ENCODE data around the gene XDH. TPM values are rescaled to one million over a fixed set of nuclear protein-coding genes. Genes with fewer than 3 reads are reported as not detected.

Gene XDH
- total RNA-seq, 1 experiment from 2014 or later: 7.7 TPM

DNA sequence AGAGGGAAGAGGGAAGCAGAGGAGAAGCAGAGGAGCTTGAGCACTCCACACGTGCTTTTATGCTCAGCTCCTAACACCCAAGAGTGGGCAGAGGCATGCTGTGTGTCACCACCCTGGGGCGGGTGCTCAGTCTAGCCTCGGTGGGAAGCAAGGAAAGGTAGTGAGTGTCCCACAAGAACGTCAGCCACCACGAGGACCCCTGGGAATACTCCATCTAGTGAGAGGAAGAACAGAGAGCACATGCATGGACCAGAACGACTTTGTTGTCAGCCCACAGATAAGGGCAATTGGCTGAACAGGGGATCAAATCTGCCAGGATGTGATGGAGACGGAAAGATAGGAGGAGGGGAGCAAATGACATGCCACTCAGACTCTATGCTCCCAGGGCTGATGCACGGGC, 83.4 kb downstream of the XDH start:
- Histone ChIP-seq H4K20me1 (ENCODE audit: insufficient read depth) (no peaks in the 10 kb centered on the region), H3K9me2 (ENCODE audit: insufficient read depth) (no peaks in the 10 kb centered on the region), H3K27me3 (ENCODE audit: insufficient read depth, low read depth) (no peaks in the 10 kb centered on the region), H3K27ac (no peak overlapping the region), H3K36me3 (ENCODE audit: low read depth) (no peaks in the 10 kb centered on the region), H3F3A (ENCODE audit: insufficient read depth, low read depth) (peaks cover 8% of the 10 kb centered on the region; the same call in 1 of the 2 replicates), H3K4me3 (no peak overlapping the region), H3K79me2 (ENCODE audit: low read depth) (no peaks in the 10 kb centered on the region), H3K4me1 (replicated peaks; ENCODE audit: insufficient read depth) (no peaks in the 10 kb centered on the region; the same call in 1 of the 2 replicates), H3K9me3 (ENCODE audit: insufficient read depth, low read depth) (no peaks in the 10 kb centered on the region), H3K4me2 (no peak overlapping the region), H2AFZ (no peak overlapping the region)
- TF ChIP-seq CTCF (conservative IDR thresholded peaks at IDR 0.05) (no peak), EZH2 (IDR thresholded peaks at IDR 0.05; ENCODE audit: low read depth) (no peak)
- DNase-seq: no peak
- POLR2A ChIA-PET (ENCODE audit: unreplicated experiment): interaction anchor here (0.6 kb wide), 1 partner anchor 123 kb away, joined by 3 read pairs; no protein-coding TSS in a partner anchor
- no TSS peak for BruUV-seq (replicated peaks)
- intact Hi-C loops (cut with micrococcal nuclease; ENCODE audit: unreplicated experiment): loop anchor here (5.0 to 10.0 kb wide), 4 partner anchors 51 to 1166 kb away; partner anchors contain the start of gene EHD3
- CTCF ChIA-PET: no interaction called here

DNA sequence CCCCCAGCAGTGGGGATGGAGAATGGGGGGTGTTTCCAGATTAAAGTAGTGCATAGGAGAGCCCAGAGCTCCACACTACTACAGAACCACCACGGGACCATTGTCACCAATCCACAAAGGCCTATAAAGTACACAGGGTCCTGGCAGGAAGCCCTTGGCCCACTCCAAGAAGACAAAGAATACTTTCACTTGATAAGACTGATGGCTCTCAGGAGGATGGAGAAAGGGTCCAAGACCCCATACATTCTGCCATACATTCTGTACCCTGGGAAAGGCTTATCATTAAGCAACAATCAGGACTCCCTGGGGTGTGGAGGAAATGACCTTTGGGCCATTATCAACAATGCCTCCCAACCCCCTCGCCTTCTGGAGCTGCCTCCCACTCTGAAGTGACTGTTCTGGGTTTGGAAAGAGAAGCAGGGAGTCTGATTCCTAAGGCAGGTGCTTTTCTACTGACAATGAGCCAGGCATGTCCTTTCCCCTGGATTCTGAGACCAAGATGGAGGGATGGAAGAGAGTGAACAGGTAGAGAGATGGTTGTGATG, 85.4 kb downstream of the XDH start:
- intact Hi-C loops (cut with micrococcal nuclease; ENCODE audit: unreplicated experiment): no loop called here
- no peak for DNase-seq
- Histone ChIP-seq H3K27me3 (ENCODE audit: insufficient read depth, low read depth) (no peaks in the 10 kb centered on the region), H3K4me3 (no peak overlapping the region), H3K27ac (no peak overlapping the region), H2AFZ (no peak overlapping the region), H3F3A (ENCODE audit: insufficient read depth, low read depth) (peaks cover 9% of the 10 kb centered on the region; the same call in 1 of the 2 replicates), H3K79me2 (ENCODE audit: low read depth) (no peaks in the 10 kb centered on the region), H3K4me2 (no peak overlapping the region), H3K4me1 (replicated peaks; ENCODE audit: insufficient read depth) (peaks cover 8% of the 10 kb centered on the region; the same call in 1 of the 2 replicates), H3K9me3 (ENCODE audit: insufficient read depth, low read depth) (no peaks in the 10 kb centered on the region), H3K9me2 (ENCODE audit: insufficient read depth) (no peaks in the 10 kb centered on the region), H4K20me1 (ENCODE audit: insufficient read depth) (no peaks in the 10 kb centered on the region), H3K36me3 (ENCODE audit: low read depth) (no peaks in the 10 kb centered on the region)
- ChIA-PET CTCF (no interaction called here), POLR2A (ENCODE audit: unreplicated experiment) (no interaction called here)
- TF ChIP-seq EZH2 (IDR thresholded peaks at IDR 0.05; ENCODE audit: low read depth) (no peak), CTCF (conservative IDR thresholded peaks at IDR 0.05) (no peak)
- no TSS peak for BruUV-seq (replicated peaks)

- intact Hi-C loops (cut with micrococcal nuclease; ENCODE audit: unreplicated experiment): no loop called here
- ChIA-PET POLR2A (ENCODE audit: unreplicated experiment) (no interaction called here), CTCF (no interaction called here)
- Histone ChIP-seq H3K4me3 (no peak overlapping the region), H3K9me2 (ENCODE audit: insufficient read depth) (no peaks in the 10 kb centered on the region), H3K27ac (no peak overlapping the region), H3K79me2 (ENCODE audit: low read depth) (no peaks in the 10 kb centered on the region), H4K20me1 (ENCODE audit: insufficient read depth) (no peaks in the 10 kb centered on the region), H2AFZ (no peak overlapping the region), H3K9me3 (ENCODE audit: insufficient read depth, low read depth) (no peaks in the 10 kb centered on the region), H3F3A (ENCODE audit: insufficient read depth, low read depth) (peaks cover 5% of the 10 kb centered on the region; the same call in 1 of the 2 replicates), H3K27me3 (ENCODE audit: insufficient read depth, low read depth) (no peaks in the 10 kb centered on the region), H3K36me3 (ENCODE audit: low read depth) (no peaks in the 10 kb centered on the region), H3K4me1 (replicated peaks; ENCODE audit: insufficient read depth) (peaks cover 14% of the 10 kb centered on the region; the same call in 1 of the 2 replicates), H3K4me2 (no peak overlapping the region)
- no peak for DNase-seq
- BruUV-seq (replicated peaks): no TSS peak
- TF ChIP-seq CTCF (conservative IDR thresholded peaks at IDR 0.05) (no peak), EZH2 (IDR thresholded peaks at IDR 0.05; ENCODE audit: low read depth) (no peak)
Measured at GRCh38 chr2:31328026-31328425, 86.5 kb downstream of the XDH start.
